GM21825 (cell line): ENCODE results near the gene CHST8.
"Not testable (repeated sequence)": the region's sequence is repeated elsewhere in the genome, so short reads cannot be mapped to it uniquely, and the experiment has no call there.

ENCODE experiments used
- ATAC-seq: cut with Tn5 transposase; IDR thresholded peaks from one replicate; pipeline ENCODE4 v1.9.1; 2021; ENCODE audit warnings: mild to moderate bottlenecking, moderate library complexity; ENCODE audit not compliant: unreplicated experiment

CHST8 gene

DNA sequence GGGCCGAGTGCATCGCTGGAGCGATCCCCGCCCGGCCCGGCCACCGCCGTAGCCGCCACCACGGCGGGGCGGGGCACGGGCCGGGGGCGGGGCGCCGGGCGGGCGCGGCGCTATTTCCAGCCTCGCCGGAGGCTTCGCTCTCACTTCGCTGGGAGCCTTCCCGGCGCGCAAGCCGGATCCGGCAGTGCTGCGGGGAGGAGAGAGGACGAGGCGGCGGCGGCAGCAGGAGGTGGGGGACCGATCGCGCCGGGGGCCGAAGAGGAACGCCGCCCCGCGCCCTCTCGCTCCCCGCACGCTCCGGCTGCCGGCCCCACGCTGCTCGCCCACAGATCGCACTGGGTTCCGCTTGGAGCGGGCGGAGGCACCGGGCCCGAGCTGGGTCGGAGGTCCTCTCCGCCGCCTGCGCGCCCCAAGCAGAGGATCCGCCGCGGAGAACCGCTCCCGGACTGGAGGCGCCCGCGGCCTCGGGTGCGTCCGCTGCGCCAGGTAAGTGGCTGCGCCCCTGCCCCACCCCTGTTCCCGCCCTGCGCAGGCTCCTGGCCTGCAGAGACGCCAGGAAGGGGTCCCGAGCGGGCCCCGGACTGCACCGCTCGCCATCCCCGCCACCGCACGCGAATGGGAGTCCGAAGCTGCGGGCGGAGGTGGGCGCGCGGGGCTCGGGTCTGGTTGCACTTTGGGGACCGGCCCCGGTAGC is at the start of gene CHST8:
Gene CHST8, plus strand, starts transcription at position 143 of the 694 bp plus-strand sequence. CDS start 67,309 bp downstream, outside the sequence.
- ATAC-seq, result no peak

DNA sequence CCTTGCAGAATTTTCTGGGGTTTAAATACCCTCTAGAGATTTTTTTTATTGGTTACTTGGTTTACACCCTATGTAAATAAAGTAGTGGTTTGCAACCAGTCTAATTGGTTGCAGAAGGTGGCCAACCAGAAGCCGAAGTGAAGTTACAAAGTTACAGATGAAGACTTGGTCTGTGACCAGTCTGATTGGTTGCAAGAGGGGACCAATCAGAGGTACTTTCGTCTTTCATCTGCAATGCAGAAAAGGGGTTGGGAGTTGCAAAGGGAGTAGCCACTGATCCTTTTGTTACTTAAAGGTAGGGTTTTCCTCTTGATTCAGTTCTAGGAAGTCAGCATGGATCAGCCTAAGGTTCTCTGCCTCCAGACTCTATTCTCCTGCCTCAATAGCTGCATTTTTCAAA is 48.8 kb upstream of the CHST8 start:
- no peak for ATAC-seq

DNA sequence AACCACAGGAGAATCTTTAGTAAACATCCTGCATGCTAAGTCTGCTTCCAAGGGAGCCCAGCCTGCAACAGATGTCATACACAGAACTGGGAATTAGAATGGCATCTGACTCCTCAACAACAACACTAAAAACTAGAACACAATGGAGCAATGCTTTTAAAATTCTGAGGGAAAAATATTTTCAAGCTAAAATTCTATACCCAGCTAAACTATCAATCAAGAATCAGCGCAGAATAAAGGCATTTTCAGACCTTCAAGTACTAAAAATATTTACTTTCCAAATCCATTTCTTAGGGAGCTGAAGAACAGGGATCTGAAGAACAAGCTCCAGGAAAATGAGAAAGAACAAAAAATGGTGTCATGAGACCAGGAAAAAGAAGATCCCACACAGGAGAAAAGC is 46.9 kb upstream of the CHST8 start:
- no peak for ATAC-seq

DNA sequence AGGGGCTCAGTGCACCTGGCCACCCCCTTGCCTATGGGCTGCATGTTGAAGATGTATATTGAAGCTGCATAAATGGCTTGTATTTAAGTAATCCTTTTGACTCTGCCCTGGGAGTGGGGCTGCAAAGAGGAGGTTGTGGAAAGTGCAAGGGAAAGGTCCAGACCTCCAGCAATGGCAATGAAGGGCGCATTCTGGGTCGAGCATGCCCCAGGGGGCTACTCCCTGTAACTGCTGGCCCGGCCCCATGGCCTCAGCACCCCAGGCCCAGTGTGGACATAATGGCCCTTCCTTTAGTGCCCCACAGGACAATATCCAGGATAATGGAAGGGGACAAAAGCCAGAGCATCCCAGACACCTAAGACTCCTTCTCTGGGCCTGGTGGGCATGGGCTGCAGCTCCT is 43.1 kb upstream of the CHST8 start:
- ATAC-seq, result no peak

- ATAC-seq, result no peak
These were observed 41.6 kb upstream of the CHST8 start for GRCh38 chr19:33580026-33580644.

DNA sequence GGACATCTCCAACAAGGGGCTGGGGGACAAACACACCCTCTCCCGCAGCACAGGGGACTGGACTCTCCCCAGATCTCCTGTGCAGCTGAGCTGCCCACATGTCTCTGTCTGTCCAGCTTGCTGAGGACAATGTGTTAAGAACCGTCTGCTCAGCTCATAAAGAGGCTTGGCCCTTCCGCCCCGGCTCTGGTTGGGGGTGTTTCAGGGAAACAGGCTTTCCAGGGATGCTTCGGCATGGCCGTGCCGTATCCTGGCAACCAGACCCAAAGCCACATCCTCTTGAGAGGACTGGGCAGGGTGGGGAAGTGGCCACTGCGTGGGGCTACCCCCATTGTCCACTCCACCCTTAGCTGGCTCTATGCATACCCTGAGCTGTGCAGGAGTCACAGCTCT is 41.1 kb upstream of the CHST8 start:
- ATAC-seq, result no peak

GRCh38 chr19:33582914-33583313 is 38.8 kb upstream of the CHST8 start:
- ATAC-seq, result no peak

DNA sequence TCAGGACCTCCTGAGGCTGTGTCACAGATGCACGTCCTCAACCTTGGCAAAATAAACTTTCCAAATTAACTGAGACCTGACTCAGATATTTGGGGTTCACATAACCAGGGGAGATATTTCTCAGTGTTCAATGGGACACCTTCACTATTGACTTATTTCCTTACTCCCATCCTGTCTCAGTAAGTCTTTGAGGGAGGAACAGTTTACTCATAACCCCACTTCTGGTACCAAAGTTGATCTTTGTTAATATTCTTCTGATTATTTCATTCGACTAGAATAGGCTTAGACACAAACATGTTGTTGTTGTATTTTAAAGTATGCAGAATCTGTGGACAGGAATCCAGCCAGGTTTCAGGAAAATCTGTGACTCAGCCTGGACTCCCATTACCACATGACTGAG is 34.6 kb upstream of the CHST8 start:
- ATAC-seq, result no peak

GRCh38 chr19:33590224-33590623 is 31.5 kb upstream of the CHST8 start:
- ATAC-seq, result no peak

DNA sequence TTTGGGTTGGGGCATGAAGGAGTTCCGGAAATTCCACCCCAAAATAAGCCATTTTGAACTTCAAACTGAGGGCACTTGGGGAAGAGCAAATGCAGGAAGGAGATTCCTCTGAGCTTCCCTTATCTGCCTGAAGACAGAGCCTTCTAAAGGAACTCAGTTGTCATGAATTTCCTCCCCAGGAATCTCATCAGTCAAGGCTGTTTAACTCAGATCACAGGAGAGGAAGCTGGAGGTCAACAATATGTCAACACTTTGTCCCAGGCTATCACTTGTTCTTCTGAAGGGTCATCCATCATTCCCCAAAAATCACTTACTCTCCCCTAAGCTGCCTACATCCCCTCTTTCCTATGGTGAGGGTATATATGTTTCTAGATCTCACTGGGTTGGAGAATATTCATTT is 26.0 kb upstream of the CHST8 start:
- no peak for ATAC-seq

GRCh38 chr19:33601583-33601982 is 20.2 kb upstream of the CHST8 start:
- ATAC-seq, result no peak

GRCh38 chr19:33602576-33603204 is 19.1 kb upstream of the CHST8 start:
- ATAC-seq, result no peak

- ATAC-seq, result no peak
These were observed 18.4 kb upstream of the CHST8 start for GRCh38 chr19:33603377-33603776.

DNA sequence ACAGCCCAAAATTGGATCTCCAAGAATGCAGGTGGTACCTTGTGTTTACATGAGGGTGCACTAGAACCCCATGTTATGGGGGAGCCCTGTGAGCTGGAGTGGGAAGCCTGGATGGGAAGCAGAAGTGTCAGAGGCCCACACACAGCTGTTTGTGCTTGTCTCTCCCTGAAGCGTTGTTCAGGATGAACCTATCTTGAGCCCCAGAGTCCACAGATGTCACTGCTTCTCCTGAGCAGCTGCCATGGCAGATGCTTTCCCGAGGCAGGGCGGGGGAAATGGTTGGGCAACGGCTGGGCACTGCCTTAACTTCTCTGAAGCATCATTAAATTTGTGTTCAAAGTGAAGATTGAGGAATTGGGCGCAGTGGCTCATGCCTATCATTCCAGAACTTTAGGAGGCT is 17.1 kb upstream of the CHST8 start:
- ATAC-seq, result no peak

DNA sequence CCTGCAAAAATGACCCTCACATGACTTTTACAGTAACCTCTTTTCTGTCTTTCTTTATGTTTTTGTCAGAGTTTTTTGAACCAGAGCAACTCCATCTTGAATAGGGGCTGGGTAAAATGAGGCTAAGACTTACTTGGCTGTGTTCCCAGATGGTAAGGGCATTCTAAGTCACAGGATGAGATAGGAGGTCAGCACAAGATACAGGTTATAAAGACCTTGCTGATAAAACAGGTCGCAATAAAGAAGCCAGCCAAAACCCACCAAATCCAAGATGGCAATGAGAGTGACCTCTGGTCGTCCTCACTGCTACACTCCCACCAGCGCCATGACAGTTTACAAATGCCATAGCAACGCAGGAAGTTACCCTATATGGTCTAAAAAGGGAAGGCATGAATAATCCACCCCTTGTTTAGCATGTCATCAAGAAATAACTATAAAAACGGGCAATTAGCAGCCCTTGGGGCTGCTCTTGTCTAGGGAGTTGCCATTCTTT is 15.9 kb upstream of the CHST8 start:
- ATAC-seq, result not testable (repeated sequence)

- no peak for ATAC-seq
These were observed 15.2 kb upstream of the CHST8 start for GRCh38 chr19:33606556-33606955.

DNA sequence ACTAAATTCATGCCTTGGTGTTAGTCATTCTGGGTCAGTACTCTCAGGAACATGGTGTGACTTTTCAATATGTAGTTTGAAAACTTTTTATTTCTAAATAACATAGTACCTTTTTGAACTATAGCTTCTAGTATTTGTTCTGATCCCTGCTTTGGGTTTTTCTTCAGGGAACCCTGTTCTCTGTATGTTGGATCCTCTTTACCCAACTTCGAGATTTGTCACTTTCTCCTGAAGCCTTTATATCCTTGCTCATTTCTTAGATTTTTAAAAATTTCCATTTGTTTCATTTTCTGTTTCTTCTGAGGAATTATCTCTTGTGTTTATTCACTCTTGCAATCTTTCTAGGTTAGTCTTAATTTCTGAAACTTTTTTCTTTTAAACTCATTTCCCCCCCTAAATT is 12.4 kb upstream of the CHST8 start:
- ATAC-seq, result no peak

GRCh38 chr19:33610588-33610987 is 11.2 kb upstream of the CHST8 start:
- no peak for ATAC-seq

GRCh38 chr19:33612928-33613619 is 8.7 kb upstream of the CHST8 start:
- ATAC-seq, result no peak

- ATAC-seq, result no peak
These were observed 8.1 kb upstream of the CHST8 start for GRCh38 chr19:33613620-33614000.

DNA sequence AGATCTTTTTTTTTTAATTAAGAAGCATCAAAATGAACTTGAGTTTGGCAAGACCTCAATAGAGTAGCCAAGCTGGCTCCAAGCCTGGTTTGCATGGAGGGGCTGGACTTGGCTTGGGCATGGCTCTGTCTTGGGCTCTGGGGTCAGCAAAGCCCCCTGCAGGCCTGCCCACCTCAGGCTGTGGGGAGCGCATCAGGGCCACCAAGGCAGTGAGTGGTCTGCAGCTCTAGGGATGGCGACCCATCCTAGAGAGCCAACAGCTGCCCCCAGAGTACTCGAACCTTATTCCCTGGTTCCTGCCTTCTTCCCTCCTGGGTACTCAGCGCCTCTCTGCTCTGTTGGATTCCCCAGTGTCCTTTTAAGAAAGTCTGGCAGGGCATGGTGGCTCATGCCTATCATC is 5.4 kb upstream of the CHST8 start:
- ATAC-seq, result no peak

DNA sequence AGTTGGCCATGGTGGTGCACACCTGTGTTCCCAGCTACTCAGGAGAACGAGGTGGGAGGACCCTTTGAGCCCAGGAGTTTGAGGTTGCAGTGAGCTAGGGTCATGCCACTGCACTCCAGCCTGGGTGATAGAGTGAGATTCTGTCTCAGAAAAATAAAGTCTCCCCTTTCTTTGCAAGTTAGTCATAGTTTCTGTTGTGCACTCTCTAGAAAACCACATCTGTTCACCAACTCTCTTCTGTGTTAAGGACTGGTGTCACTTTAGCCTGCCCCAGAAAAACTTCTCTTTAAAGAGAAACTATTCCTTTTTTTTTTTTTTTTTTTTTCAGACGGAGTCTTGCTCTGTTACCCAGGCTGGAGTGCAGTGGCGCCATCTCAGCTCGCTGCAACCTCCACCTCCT is 4.9 kb upstream of the CHST8 start:
- ATAC-seq, result no peak
